MCF 10A (cell line): ENCODE measurements around the gene IMMP2L. TPM values are rescaled to one million over a fixed set of nuclear protein-coding genes. Genes with fewer than 3 reads are reported as not detected.
"Not testable (repeated sequence)": the region's sequence is repeated elsewhere in the genome, so short reads cannot be mapped to it uniquely, and the experiment has no call there.

Experiments
- BruUV-seq: library from RNA; stranded (reverse); fragments of 400-500 nt; replicated peaks from 2 replicates; lab custom pipeline; 2021; lab: Mats Ljungman, UMichigan
- CTCF ChIA-PET: fragments of 300-600 bp; sonication (Branson Sonifier 250); formaldehyde crosslinking; extraction: SDS; loops from one replicate; lab custom pipeline; 2021; ENCODE audit warnings: antibody characterized with exemption, inconsistent platforms; lab: Yijun Ruan, JAX
- POLR2A ChIA-PET: fragments of 300-600, 350-650 bp; sonication (Branson Sonifier 250); formaldehyde crosslinking; extraction: SDS; loops from one replicate; lab custom pipeline; 2020; ENCODE audit warnings: antibody characterized with exemption, inconsistent platforms; lab: Yijun Ruan, JAX
- DNase-seq: peaks from one replicate; pipeline ENCODE4 v3.0.0-alpha.2; 2018; ENCODE audit not compliant: unreplicated experiment
- H3K27ac Mint-ChIP-seq: one replicate; pipeline ENCODE4 v1.8.0; 2022; ENCODE audit warnings: mild to moderate bottlenecking, low read depth, mixed read lengths; ENCODE audit not compliant: unreplicated experiment
- H3K27me3 Mint-ChIP-seq: one replicate; pipeline ENCODE4 v1.8.0; 2022; ENCODE audit warnings: mixed read lengths; ENCODE audit not compliant: insufficient read depth, unreplicated experiment
- H3K36me3 Mint-ChIP-seq: one replicate; pipeline ENCODE4 v1.8.0; 2022; ENCODE audit warnings: mild to moderate bottlenecking, moderate library complexity, mixed read lengths; ENCODE audit not compliant: insufficient read depth, unreplicated experiment
- H3K4me1 Mint-ChIP-seq: one replicate; pipeline ENCODE4 v1.8.0; 2022; ENCODE audit warnings: mixed read lengths; ENCODE audit not compliant: insufficient read depth, unreplicated experiment
- H3K4me3 Mint-ChIP-seq: one replicate; pipeline ENCODE4 v1.8.0; 2022; ENCODE audit warnings: mild to moderate bottlenecking, moderate library complexity, mixed read lengths; ENCODE audit not compliant: unreplicated experiment
- H3K9me3 Mint-ChIP-seq: one replicate; pipeline ENCODE4 v1.8.0; 2022; ENCODE audit warnings: mixed read lengths; ENCODE audit not compliant: unreplicated experiment
- intact Hi-C: fragments of 100-400 bp; cut with micrococcal nuclease; formaldehyde crosslinking; loops from 2 replicates; pipeline ENCODE4 v1.14.1; 2022
- total RNA-seq: library from RNA; stranded (reverse); gene quantifications from 2 replicates; pipeline ENCODE4 v1.2.3, GENCODE V29; 2022
- TF ChIP-seq, protein P1 (sequence below): fragments of 200-600 bp; IDR thresholded peaks from one replicate; pipeline ENCODE4 v1.8.0; 2022; ENCODE audit warnings: antibody characterized with exemption, mild to moderate bottlenecking; ENCODE audit not compliant: unreplicated experiment

Gene IMMP2L
- total RNA-seq, 1 experiment from 2014 or later, result 23.7 TPM

DNA sequence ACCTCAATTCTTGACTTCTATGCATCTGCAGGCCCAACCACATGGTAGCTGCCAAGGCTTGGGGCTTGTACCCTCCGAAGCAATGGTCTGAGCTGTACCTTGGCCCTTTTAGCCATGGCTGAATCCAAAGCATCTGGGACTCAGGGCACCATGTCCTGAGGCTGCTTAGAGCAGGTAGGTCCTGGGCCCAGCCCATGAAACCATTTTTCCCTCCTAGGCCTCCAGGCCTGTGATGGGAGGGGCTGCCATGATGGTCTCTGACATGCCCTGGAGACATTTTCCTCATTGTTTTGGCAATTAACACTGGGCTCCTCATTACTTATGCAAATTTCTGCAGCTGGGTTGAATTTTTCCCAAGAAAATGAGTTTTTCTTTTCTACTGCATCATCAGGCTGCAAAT is 889.1 kb downstream of the IMMP2L start:
- POLR2A ChIA-PET, result no interaction called here
- Mint-ChIP-seq H3K27ac (no peak overlapping the region), H3K4me1 (no peaks in the 10 kb centered on the region), H3K36me3 (no peaks in the 10 kb centered on the region), H3K9me3 (peaks cover 17% of the 10 kb centered on the region), H3K27me3 (no peaks in the 10 kb centered on the region), H3K4me3 (no peak overlapping the region)
- CTCF ChIA-PET, result no interaction called here
- TF ChIP-seq, protein P1, sequence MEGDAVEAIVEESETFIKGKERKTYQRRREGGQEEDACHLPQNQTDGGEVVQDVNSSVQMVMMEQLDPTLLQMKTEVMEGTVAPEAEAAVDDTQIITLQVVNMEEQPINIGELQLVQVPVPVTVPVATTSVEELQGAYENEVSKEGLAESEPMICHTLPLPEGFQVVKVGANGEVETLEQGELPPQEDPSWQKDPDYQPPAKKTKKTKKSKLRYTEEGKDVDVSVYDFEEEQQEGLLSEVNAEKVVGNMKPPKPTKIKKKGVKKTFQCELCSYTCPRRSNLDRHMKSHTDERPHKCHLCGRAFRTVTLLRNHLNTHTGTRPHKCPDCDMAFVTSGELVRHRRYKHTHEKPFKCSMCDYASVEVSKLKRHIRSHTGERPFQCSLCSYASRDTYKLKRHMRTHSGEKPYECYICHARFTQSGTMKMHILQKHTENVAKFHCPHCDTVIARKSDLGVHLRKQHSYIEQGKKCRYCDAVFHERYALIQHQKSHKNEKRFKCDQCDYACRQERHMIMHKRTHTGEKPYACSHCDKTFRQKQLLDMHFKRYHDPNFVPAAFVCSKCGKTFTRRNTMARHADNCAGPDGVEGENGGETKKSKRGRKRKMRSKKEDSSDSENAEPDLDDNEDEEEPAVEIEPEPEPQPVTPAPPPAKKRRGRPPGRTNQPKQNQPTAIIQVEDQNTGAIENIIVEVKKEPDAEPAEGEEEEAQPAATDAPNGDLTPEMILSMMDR, result no peak
- intact Hi-C loops, result no loop called here
- BruUV-seq, result no TSS peak
- DNase-seq, result no peak

DNA sequence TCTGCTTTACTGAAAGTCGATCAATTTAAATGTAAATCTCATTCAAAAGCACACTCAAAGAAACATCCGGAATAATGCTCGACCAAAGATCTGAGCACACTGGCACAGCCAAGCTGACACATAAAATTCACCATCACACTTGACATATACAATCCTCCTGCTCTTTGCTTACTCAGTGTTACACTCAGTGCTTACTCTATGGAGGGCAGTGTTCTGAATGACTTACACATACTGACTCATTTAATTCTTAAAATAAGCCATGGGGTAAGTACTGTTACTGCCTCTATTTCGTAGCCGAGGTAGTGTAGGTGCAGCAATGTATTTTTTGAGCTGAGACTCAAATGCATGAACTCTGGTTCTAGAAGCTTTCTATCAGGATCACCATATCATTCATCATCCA is 892.9 kb downstream of the IMMP2L start:
- H3K27ac Mint-ChIP-seq, result no peak overlapping the region
- no peaks in the 10 kb centered on the region for H3K27me3 Mint-ChIP-seq
- intact Hi-C loops, result no loop called here
- no peak for DNase-seq
- no peak overlapping the region for H3K4me3 Mint-ChIP-seq
- no peaks in the 10 kb centered on the region for H3K36me3 Mint-ChIP-seq
- POLR2A ChIA-PET, result no interaction called here
- BruUV-seq, result no TSS peak
- CTCF ChIA-PET, result no interaction called here
- no peaks in the 10 kb centered on the region for H3K4me1 Mint-ChIP-seq
- TF ChIP-seq, protein P1, result no peak
- peaks cover 26% of the 10 kb centered on the region for H3K9me3 Mint-ChIP-seq

GRCh38 chr7:110664803-110665202 is 897.5 kb downstream of the IMMP2L start:
- intact Hi-C loops, result no loop called here
- TF ChIP-seq, protein P1, result no peak
- Mint-ChIP-seq H3K4me3 (no peak overlapping the region), H3K36me3 (no peaks in the 10 kb centered on the region), H3K27ac (no peak overlapping the region), H3K27me3 (no peaks in the 10 kb centered on the region), H3K9me3 (peaks cover 24% of the 10 kb centered on the region), H3K4me1 (no peaks in the 10 kb centered on the region)
- ChIA-PET CTCF (no interaction called here), POLR2A (interaction anchor here (0.7 kb wide), 1 partner anchor 490 kb away, joined by 4 read pairs; no protein-coding TSS in a partner anchor)
- no TSS peak for BruUV-seq
- DNase-seq, result no peak

GRCh38 chr7:110660637-110661036 is 901.7 kb downstream of the IMMP2L start:
- H3K36me3 Mint-ChIP-seq, H3K27me3 Mint-ChIP-seq, CTCF ChIA-PET, H3K4me1 Mint-ChIP-seq, DNase-seq, POLR2A ChIA-PET, H3K4me3 Mint-ChIP-seq, intact Hi-C loops, BruUV-seq, H3K27ac Mint-ChIP-seq: not testable (repeated sequence)
- peaks cover 34% of the 10 kb centered on the region for H3K9me3 Mint-ChIP-seq

DNA sequence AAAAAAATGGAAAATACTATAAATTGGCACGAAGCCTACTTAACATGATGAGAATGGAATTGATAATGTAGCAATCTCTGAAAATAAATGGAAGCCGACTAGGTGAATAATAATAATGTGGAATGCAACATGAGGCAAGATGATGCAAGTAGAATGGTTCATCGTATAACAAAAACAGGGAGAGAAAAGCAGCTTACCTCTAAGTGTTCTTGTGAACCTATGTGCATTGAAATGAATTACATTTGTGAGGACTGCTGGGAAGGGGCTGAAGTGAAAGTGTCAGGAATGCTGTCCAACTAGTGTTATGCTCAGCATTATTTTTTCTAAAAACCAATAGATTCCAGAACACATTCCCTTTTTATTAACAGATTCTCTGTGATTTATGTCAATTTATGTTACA is 912.0 kb downstream of the IMMP2L start:
- Mint-ChIP-seq H3K9me3 (no peaks in the 10 kb centered on the region), H3K4me3 (no peak overlapping the region), H3K4me1 (no peaks in the 10 kb centered on the region), H3K27ac (no peak overlapping the region), H3K36me3 (no peaks in the 10 kb centered on the region), H3K27me3 (no peaks in the 10 kb centered on the region)
- intact Hi-C loops, result no loop called here
- ChIA-PET CTCF (no interaction called here), POLR2A (interaction anchor here (0.9 kb wide), 1 partner anchor 34 kb away, joined by 5 read pairs; no protein-coding TSS in a partner anchor)
- no TSS peak for BruUV-seq
- TF ChIP-seq, protein P1, result no peak
- no peak for DNase-seq
